ACHN (cell line): ENCODE results near the gene SPDYE16.
A peak's percentile ranks its signal among the peaks of the same experiment; 100 is the strongest.
"Not testable (repeated sequence)": the region's sequence is repeated elsewhere in the genome, so short reads cannot be mapped to it uniquely, and the experiment has no call there.

Source experiments
- DNase-seq: peaks from one replicate; pipeline ENCODE4 v3.0.0-alpha.2; 2015
- in situ Hi-C: cut with HindIII; loops from 2 replicates; pipeline ENCODE4 v1.10.0; 2017; ENCODE audit warnings: low sequenced_read_pairs, low pct_ligation_motif_present, low pct_unique_long_range_greater_than_20kb

Gene SPDYE16

GRCh38 chr7:76559685-76560084 lies 16.6 kb upstream of the SPDYE16 start:
- in situ Hi-C loops, DNase-seq: not testable (repeated sequence)

- in situ Hi-C loops, DNase-seq: not testable (repeated sequence)
Measured at GRCh38 chr7:76551992-76552391, 8.9 kb upstream of the SPDYE16 start.

- DNase-seq: peak; percentile 10
- in situ Hi-C loops: not testable (repeated sequence)
Measured at GRCh38 chr7:76549855-76550248, 6.8 kb upstream of the SPDYE16 start.

GRCh38 chr7:76549025-76549854 lies 6.1 kb upstream of the SPDYE16 start:
- in situ Hi-C loops: not testable (repeated sequence)

GRCh38 chr7:76531643-76532042 lies 11.5 kb downstream of the SPDYE16 start:
- in situ Hi-C loops, DNase-seq: not testable (repeated sequence)

More at GRCh38 chr7:76549025-76549854, 6.1 kb upstream of the SPDYE16 start:
- peak; percentile 86 for DNase-seq

- DNase-seq, in situ Hi-C loops: not testable (repeated sequence)
Measured at GRCh38 chr7:76526183-76526582, 16.9 kb downstream of the SPDYE16 start.

- DNase-seq, in situ Hi-C loops: not testable (repeated sequence)
Measured at GRCh38 chr7:76516932-76517331, 26.2 kb downstream of the SPDYE16 start.

GRCh38 chr7:76515999-76516443 lies 27.1 kb downstream of the SPDYE16 start:
- in situ Hi-C loops: no loop called here
- DNase-seq: no peak

GRCh38 chr7:76514926-76515771 lies 27.9 kb downstream of the SPDYE16 start:
- no peak for DNase-seq
- in situ Hi-C loops: no loop called here

- DNase-seq: peak; percentile 0
- in situ Hi-C loops: no loop called here
Measured at GRCh38 chr7:76513817-76514799, 29.0 kb downstream of the SPDYE16 start.

GRCh38 chr7:76512941-76513816 lies 29.9 kb downstream of the SPDYE16 start:
- in situ Hi-C loops: no loop called here
- peak; percentile 59 for DNase-seq

GRCh38 chr7:76511911-76512885 lies 30.9 kb downstream of the SPDYE16 start:
- peak; percentile 0 for DNase-seq
- in situ Hi-C loops: not testable (repeated sequence)

GRCh38 chr7:76511200-76511910 lies 31.7 kb downstream of the SPDYE16 start:
- DNase-seq, in situ Hi-C loops: not testable (repeated sequence)

GRCh38 chr7:76509931-76510877 lies 32.9 kb downstream of the SPDYE16 start, which contains the start of gene UPK3B:
Gene UPK3B, plus strand, starts transcription at chr7:76510552. Its CDS starts 101 bp downstream, at chr7:76510653.
- in situ Hi-C loops: no loop called here
- DNase-seq: peak; percentile 54
